ENCODE measurements around the gene DCDC1.

DCDC1 gene

GRCh38 chr11:31231601-31232000, 137.9 kb downstream of the DCDC1 start:
- no peak for DNase-seq (ENCODE audit: low read depth)

DNA sequence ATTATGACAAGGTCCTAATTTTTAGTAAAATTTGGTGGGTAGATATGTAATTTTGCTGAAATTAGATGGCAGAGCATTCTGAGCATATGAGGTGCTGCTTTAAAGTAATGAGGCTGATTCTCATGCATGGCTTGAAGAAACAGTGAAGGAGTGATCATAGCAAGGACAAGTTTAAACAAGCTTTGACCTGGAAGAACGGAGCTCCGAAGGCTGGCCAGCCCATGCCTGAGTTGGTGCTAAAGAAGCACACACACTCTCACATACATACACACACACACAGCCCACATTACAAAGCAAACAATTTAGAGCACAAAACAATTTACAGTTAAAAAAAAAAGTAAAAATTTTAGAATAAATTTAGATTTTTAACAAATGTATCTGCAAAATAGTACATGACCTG, 150.7 kb downstream of the DCDC1 start:
- no peak for DNase-seq (ENCODE audit: low read depth)

DNA sequence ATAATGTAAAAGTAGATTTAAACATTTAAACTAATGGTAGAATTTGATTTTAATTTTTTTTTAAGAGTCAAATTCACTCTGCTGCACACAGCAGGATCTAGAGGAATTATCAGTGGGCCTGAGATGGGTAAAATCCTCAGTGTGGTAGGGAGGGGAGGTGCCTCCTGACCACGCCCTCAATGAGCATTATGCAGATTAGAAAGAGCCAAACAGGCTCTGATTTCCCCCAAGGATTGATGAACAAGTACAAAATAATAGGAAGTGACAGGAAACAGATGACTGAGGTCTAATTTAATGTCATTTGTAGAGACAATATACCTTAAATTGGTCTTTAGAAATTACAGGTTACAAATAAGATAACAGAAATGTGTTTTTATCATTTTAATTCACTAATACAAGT, 155.2 kb downstream of the DCDC1 start:
- no peak for DNase-seq (ENCODE audit: low read depth)

DNA sequence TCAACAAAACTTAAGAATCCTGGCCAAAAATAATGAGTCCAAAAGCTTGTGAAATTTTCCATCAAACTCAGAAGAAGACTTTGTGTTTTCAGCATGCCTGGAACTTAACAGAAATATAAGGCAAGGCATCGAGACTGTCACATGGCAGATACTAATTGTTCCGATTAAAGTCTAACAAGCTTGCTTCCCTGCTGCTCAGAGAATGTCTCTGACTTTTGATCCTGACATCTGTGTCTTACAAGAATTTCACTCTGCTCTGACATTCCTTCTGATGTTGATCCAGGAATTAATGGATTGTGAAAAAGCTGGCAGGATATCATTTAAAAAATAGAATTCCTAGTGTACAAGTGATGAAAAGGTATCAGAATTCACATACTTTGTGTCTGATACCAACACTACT, 170.2 kb downstream of the DCDC1 start:
- no peak for DNase-seq (ENCODE audit: low read depth)

DNA sequence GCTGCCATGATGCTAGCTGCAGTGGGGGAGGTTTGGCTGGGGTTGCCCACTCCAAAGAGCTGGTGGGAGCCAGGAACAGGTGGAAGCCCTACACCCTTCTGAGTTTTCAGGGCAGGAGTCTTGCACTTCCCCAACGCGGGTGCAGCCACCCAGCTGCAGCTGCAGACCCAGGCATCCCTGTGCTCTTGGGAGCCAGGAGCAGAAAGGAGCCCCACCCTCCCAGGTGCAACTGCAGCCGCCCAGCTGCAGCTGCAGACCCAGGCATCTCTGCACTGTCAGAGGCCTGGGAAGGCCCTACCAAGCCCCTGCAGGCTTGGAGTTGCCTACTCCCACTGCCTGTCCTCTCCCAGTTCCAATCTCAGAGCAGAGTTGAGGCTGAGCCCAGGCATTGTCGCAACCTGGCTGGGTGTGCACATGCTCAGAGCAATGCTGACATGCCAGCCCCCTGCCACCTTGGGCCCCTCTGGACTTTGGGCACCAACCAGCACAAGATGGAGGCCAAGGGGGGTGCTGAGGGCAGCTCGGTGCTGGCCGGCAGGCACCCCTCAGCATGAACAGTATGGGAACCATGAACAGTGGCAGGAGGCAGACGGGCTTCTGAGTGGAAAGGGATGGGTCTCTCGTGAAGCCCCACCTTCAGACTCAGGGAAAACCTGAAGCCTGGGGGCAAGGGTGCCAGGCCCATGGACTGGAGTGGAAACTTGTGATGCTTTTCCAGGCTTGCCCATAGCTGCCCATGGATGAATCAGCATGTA, 195.4 kb downstream of the DCDC1 start:
- DNase-seq (ENCODE audit: low read depth): no peak

GRCh38 chr11:31160504-31161422, 208.8 kb downstream of the DCDC1 start:
- no peak for DNase-seq (ENCODE audit: low read depth)

GRCh38 chr11:31150841-31151240, 218.7 kb downstream of the DCDC1 start:
- DNase-seq (ENCODE audit: low read depth): no peak

DNA sequence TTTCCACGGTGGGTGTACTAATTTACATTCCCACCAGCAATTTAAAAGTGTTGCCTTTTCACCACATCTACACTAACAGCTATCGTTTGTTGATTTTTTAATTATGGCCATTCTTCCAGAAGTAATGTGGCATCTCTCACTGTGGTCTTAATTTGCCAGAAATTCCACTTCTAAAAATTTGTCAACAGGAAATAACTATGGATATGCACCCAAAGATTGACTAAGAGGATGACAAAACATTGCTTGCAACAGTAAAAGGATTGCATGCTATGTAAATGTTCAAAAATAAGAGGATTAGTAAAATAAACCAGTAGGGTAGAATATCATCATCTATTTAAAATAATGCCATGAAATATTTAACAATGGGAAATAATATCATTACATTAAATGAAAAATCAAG, 219.5 kb downstream of the DCDC1 start:
- DNase-seq (ENCODE audit: low read depth): no peak

DNA sequence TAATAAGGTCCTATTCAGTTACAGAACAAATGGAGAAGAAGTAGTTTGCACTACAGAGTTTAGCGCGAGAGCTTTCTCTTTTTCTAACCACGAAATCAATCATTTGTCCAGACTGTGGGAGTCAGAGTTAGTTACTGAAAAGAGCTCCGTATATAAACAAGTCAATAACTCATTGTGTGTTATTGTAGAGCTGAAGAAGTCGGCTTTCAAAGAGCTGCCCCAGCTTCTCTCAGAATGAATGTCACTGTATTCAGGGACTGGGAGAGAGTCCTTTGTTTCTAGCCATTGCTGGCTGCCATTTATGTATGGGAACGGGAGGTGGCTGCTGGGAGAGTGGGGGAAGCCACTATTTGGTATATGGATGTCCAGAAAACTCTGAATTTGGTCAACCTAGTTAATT, 227.8 kb downstream of the DCDC1 start:
- no peak for DNase-seq (ENCODE audit: low read depth)

- no peak for DNase-seq (ENCODE audit: low read depth)
These were observed 230.1 kb downstream of the DCDC1 start for GRCh38 chr11:31139479-31139878.

DNA sequence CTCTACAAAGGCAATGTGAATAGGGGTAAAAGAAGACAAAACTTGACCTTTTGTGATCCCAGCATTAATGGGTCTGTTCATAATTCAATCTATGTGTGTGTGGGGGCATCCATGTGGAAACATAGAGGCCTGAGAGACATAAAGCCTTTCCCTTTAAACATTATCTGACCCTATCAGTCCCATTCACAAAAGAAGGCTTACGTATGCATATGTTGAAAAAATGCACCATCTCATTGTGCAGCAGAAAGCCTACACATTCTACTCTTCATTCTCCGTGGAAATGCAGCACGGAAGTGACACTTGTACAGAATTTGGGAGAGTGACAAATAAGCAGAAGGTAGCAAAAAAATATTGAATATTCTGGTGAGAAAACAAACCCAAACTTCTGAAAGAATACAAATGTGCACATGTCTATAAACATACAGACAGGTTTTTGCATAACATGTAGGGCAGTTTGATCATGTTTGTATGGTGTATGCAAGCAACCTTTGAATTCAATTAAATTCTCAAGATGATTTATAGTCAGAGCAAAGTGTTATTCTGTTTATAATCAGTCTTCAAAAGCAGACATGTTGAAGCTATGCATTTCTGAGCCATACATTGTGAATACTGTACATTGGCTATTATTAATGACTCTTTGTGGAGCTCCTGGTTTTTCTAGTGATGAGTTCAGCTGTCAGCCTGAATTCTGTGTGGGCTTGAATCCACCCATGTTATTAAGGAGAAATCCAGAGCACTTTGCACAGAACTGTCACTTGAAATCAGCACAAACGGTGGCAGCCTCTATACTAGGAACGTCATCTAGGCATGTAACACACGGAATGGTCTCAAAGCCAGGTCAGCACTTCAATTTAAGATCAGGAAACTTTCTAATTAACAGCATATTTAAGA, 236.8 kb downstream of the DCDC1 start:
- DNase-seq (ENCODE audit: low read depth): no peak

DNA sequence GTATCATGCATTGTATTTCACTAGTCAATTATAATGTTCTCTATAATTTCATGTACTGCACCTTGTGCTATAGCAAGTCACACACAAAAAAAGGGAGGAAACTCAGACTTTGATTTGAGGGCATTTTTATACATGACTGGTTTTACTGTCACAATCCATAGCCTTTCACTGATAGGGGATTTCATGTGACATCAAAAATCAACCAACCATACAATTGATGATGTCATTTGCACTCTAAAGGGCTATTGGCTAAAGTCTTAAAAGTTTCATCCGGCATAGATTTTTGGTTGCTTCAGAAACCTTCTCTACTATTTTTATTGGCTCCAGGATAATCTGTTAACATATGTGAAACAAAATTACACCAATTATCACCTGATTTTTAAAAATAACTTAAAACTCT, 237.8 kb downstream of the DCDC1 start:
- no peak for DNase-seq (ENCODE audit: low read depth)

- DNase-seq (ENCODE audit: low read depth): no peak
These were observed 242.2 kb downstream of the DCDC1 start for GRCh38 chr11:31127290-31127689.

DNA sequence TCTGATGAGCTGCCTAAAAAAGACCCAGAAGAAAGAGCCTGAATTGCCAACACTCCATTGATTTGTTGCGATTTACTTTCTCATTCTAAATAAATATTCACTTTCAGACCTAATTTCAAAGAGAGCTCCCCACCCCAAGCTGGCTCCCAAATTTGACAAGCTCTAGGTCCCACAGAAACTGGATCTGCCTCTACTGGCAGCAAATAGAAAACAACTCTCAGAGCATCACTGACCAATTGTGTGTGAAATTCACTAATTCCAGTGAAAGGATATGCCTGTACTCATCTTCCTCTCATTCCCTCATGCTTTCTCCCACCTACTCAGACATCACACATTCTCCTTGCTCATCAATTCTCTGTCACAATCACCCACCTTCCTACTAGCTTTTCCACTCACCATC, 249.1 kb downstream of the DCDC1 start:
- no peak for DNase-seq (ENCODE audit: low read depth)

DNA sequence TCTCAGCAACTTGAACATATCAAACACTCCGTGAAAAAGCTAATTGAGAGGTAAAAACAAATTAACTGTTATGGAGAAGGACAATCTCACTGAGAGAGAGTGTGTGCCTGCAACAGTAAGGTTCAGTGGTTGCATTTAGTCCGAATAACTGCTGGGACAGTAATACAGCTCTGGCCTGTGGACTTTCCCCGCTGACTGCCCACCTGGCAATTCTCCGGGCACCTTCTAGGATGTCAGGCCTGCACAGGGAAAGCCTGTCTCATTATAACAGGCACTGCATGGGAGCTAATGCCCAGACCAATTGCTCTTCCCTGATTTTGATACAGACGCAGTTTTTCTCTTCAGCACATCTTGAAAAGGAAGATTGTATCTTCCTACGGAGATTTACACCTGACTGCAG, 251.0 kb downstream of the DCDC1 start:
- no peak for DNase-seq (ENCODE audit: low read depth)

DNA sequence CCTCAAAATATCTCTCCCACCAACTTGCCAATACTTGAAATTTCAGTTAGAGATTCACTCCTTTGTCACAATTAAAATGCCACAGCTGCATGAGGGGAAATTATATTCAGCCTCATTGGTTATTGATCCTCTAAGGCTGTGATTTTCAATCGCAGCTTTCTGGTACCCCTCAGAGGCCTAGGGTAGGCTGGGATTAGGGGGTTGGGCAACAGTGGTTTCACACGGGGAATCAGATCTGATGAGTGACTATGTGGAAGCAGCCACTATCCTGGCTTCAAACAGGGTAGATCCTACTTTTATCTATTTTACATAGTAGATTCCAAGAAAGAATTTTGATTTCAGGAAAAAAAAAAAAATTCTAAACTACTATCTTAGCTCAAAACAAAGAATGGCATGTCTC, 252.5 kb downstream of the DCDC1 start:
- DNase-seq (ENCODE audit: low read depth): no peak

DNA sequence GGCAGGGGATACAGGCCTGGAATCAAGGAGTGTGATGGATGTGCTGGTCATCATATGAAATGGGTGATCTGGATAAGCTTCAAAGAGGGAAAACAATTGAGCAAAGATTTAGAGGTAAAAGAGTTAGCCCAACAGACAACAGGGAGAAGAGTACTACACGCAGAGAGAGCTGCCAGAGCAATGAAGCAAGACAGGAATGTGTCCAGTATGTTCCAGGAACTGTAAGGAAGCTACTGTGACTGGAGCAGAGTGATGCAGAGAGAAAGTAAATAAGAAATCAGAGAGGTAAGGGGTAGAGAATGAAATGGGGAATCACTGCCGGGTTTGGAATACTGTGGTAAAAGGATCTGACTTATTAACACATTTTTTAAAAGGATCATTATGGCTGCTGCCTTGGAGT, 255.1 kb downstream of the DCDC1 start:
- DNase-seq (ENCODE audit: low read depth): no peak

- no peak for DNase-seq (ENCODE audit: low read depth)
These were observed 258.7 kb downstream of the DCDC1 start for GRCh38 chr11:31110830-31111229.

- no peak for DNase-seq (ENCODE audit: low read depth)
These were observed 260.1 kb downstream of the DCDC1 start for GRCh38 chr11:31109446-31109845.

DNA sequence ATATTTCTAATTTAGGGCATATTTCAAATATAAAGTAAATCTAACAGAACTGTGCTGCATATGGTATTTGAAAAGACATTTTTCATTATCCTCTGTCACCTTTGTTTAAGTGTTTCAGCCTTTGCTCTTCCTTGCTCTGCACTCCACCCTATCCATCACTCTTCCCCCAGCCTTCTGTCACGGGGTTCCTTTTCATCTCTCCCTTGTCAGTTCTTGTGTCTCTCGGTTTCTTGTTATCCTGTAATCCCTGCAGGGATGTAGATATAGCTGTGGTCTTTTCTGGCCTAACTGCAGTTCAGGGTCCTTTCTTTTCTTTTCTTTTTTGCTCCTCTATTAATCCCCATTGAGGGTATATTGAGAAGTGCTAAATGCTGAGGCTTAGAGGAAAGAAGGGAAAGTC, 261.9 kb downstream of the DCDC1 start:
- DNase-seq (ENCODE audit: low read depth): no peak

DNA sequence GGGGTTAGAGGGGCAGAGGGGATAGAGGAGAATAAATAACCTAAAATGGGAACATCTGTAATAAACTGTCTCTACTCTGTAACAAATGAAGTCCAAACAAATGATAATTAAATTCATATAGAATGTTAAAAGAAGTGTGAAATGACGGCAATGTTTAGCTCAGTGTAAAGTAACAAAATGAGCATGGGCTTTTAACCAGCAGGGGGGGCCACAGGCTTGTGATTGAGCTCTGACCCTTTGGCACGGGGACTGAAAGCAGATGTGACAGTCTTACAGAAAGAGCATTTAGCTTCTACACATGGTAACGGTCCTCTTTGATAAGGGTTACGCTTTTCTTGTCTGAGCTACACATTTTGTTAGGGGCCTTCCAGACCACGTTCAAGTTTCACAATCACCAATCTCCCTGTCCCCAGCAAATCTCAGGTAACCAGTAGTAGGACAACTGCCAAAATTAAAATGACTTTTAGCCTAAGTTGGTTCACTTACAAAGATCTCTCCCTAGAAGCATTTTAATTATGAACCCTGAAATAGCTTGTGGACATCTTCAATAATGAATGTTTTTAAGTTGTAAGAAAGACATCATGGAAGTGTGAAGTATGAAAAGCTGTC, 262.5 kb downstream of the DCDC1 start:
- no peak for DNase-seq (ENCODE audit: low read depth)

GRCh38 chr11:31106326-31106725, 263.2 kb downstream of the DCDC1 start:
- no peak for DNase-seq (ENCODE audit: low read depth)

All from stimulated activated CD8-positive, alpha-beta memory T cell treated with anti-CD3 and anti-CD28 coated beads, Interleukin-15, amount 100 ng/mL, for 24 hours (primary cell).